ENCODE results near the gene DNHD1.

GRCh38 chr11:6594142-6594768 is 97.2 kb downstream of the DNHD1 start:
- TF ChIP-seq POLR2AphosphoS5 (IDR thresholded peaks at IDR 0.05; ENCODE audit: low read depth, low read length) (no peak), TAF1 (IDR thresholded peaks at IDR 0.05; ENCODE audit: borderline replicate concordance, low read depth, low read length) (no peak)

Data from GM12892 (cell line).